CD8-positive, alpha-beta memory T cell (primary cell): ENCODE data around the gene CFAP20DC. TPM values are rescaled to one million over a fixed set of nuclear protein-coding genes. Genes with fewer than 3 reads are reported as not detected.
"Not testable (repeated sequence)": the region's sequence is repeated elsewhere in the genome, so short reads cannot be mapped to it uniquely, and the experiment has no call there.

ENCODE experiments used
- CTCF ChIA-PET: fragments of 350-600 bp; sonication (Branson Sonifier 250); formaldehyde crosslinking; loops from one replicate; lab custom pipeline; 2021; ENCODE audit warnings: antibody characterized with exemption; lab: Charles Lee
- POLR2A ChIA-PET: fragments of 350-600 bp; sonication (Branson Sonifier 250); formaldehyde crosslinking; loops from one replicate; lab custom pipeline; 2021; ENCODE audit warnings: antibody characterized with exemption; lab: Charles Lee
- DNase-seq, 5 donors: peaks; one replicate each; pipeline versions ENCODE4 v3.0.0 to v3.0.0-alpha.2; 2020 to 2022; ENCODE audit warnings: mixed read lengths in 1 of 5
- H3K27ac ChIP-seq: one replicate; pipeline ENCODE4 v1.7.0; 2013; ENCODE audit warnings: low read depth, mild to moderate bottlenecking, low read length, moderate library complexity
- H3K27me3 ChIP-seq: 2 replicates; pipeline ENCODE4 v1.7.0; 2013; ENCODE audit warnings: low read length, mild to moderate bottlenecking; ENCODE audit not compliant: insufficient read depth, poor library complexity, severe bottlenecking
- H3K36me3 ChIP-seq: 2 replicates; pipeline ENCODE4 v1.7.0; 2013; ENCODE audit warnings: mild to moderate bottlenecking, low read length, moderate library complexity; ENCODE audit not compliant: insufficient read depth
- H3K4me1 ChIP-seq: 2 replicates; pipeline ENCODE4 v1.7.0; 2013; ENCODE audit warnings: mild to moderate bottlenecking, low read length, moderate library complexity; ENCODE audit not compliant: insufficient read depth
- H3K4me3 ChIP-seq: 2 replicates; pipeline ENCODE4 v1.7.0; 2013; ENCODE audit warnings: mild to moderate bottlenecking, low read length
- H3K9me3 ChIP-seq: 2 replicates; pipeline ENCODE4 v1.7.0; 2013; ENCODE audit warnings: mild to moderate bottlenecking, low read length
- H3K27ac Mint-ChIP-seq, 8 donors: one replicate each; pipeline ENCODE4 v1.8.0; 2020 to 2021; ENCODE audit warnings: mixed read lengths in 8 of 8, mild to moderate bottlenecking in 6 of 8, inconsistent platforms in 3 of 8, moderate library complexity in 3 of 8
- H3K27me3 Mint-ChIP-seq, 2 donors: one replicate each; pipeline ENCODE4 v1.8.0; 2020 to 2021; ENCODE audit warnings: mixed read lengths in 2 of 2, mild to moderate bottlenecking in 1 of 2, moderate library complexity in 1 of 2
- H3K36me3 Mint-ChIP-seq, 3 donors: one replicate each; pipeline ENCODE4 v1.8.0; 2020 to 2021; ENCODE audit warnings: mixed read lengths in 3 of 3, inconsistent platforms in 1 of 3, mild to moderate bottlenecking in 1 of 3
- H3K4me1 Mint-ChIP-seq, 3 donors: one replicate each; pipeline ENCODE4 v1.8.0; 2020 to 2021; ENCODE audit warnings: mixed read lengths in 3 of 3, inconsistent platforms in 1 of 3, mild to moderate bottlenecking in 1 of 3
- H3K4me3 Mint-ChIP-seq, 7 donors: one replicate each; pipeline ENCODE4 v1.8.0; 2020 to 2021; ENCODE audit warnings: mixed read lengths in 7 of 7, mild to moderate bottlenecking in 6 of 7, moderate library complexity in 4 of 7, inconsistent platforms in 2 of 7
- H3K9me3 Mint-ChIP-seq, 5 donors: one replicate each; pipeline ENCODE4 v1.8.0; 2020 to 2022; ENCODE audit warnings: mixed read lengths in 5 of 5, mild to moderate bottlenecking in 3 of 5, moderate library complexity in 2 of 5, inconsistent platforms in 1 of 5
- polyA plus RNA-seq: library from polyadenylated mRNA; unstranded; fragments of 300-500 nt; fragmentation: Illumina TruSeq; gene quantifications from one replicate; pipeline ENCODE4 v1.2.3, GENCODE V29; 2021
- total RNA-seq, 2 experiments: library from RNA; stranded (reverse); gene quantifications; one replicate each; pipeline ENCODE4 v1.2.3, GENCODE V29; 2021

The CFAP20DC gene
- total and polyA plus RNA-seq, 3 experiments from 2014 or later: 1.00 to 1.8 TPM; not detected in 1

- Mint-ChIP-seq H3K36me3 (peaks cover 0 to 2% (median 0%) of the 10 kb centered on the region in 3 donors), H3K27me3 (peaks cover 0 to 7% of the 10 kb centered on the region in 2 donors), H3K27ac (no peak overlapping the region), H3K4me3 (no peak overlapping the region), H3K4me1 (no peaks in the 10 kb centered on the region), H3K9me3 (peaks cover 3 to 8% (median 5%) of the 10 kb centered on the region in 5 donors)
- Histone ChIP-seq H3K4me3 (no peak overlapping the region), H3K27me3 (no peaks in the 10 kb centered on the region), H3K27ac (no peak overlapping the region), H3K4me1 (no peaks in the 10 kb centered on the region), H3K36me3 (no peaks in the 10 kb centered on the region), H3K9me3 (no peaks in the 10 kb centered on the region)
- ChIA-PET POLR2A (no interaction called here), CTCF (no interaction called here)
- DNase-seq: no peak
These were observed 353.7 kb downstream of the CFAP20DC start for GRCh38 chr3:58696093-58696492.

GRCh38 chr3:58695284-58695683 lies 354.5 kb downstream of the CFAP20DC start:
- H3K36me3 Mint-ChIP-seq, DNase-seq, H3K9me3 Mint-ChIP-seq, POLR2A ChIA-PET, H3K27ac Mint-ChIP-seq, H3K27me3 ChIP-seq, H3K4me3 Mint-ChIP-seq, H3K27ac ChIP-seq, H3K4me1 Mint-ChIP-seq, H3K4me1 ChIP-seq, H3K27me3 Mint-ChIP-seq, CTCF ChIA-PET, H3K36me3 ChIP-seq, H3K4me3 ChIP-seq, H3K9me3 ChIP-seq: not testable (repeated sequence)

GRCh38 chr3:58693940-58694850 lies 355.6 kb downstream of the CFAP20DC start:
- H3K9me3 Mint-ChIP-seq: peaks cover 3 to 9% (median 5%) of the 10 kb centered on the region in 5 donors
- no peak overlapping the region for H3K4me3 Mint-ChIP-seq
- H3K36me3 Mint-ChIP-seq: peaks cover 0 to 2% (median 0%) of the 10 kb centered on the region in 3 donors
- Histone ChIP-seq H3K9me3 (no peaks in the 10 kb centered on the region), H3K4me1 (no peaks in the 10 kb centered on the region), H3K27me3 (no peaks in the 10 kb centered on the region), H3K27ac (no peak overlapping the region), H3K4me3 (no peak overlapping the region), H3K36me3 (no peaks in the 10 kb centered on the region)
- POLR2A ChIA-PET: no interaction called here
- CTCF ChIA-PET: no interaction called here
- DNase-seq: no peak
- H3K27ac Mint-ChIP-seq: no peak overlapping the region
- H3K4me1 Mint-ChIP-seq: no peaks in the 10 kb centered on the region
- peaks cover 3 to 6% of the 10 kb centered on the region in 2 donors for H3K27me3 Mint-ChIP-seq

GRCh38 chr3:58692484-58692883 lies 357.3 kb downstream of the CFAP20DC start:
- H3K27ac Mint-ChIP-seq: no peak overlapping the region
- H3K4me3 Mint-ChIP-seq: no peak overlapping the region
- Histone ChIP-seq H3K9me3 (no peaks in the 10 kb centered on the region), H3K36me3 (no peaks in the 10 kb centered on the region), H3K27me3 (no peaks in the 10 kb centered on the region), H3K4me3 (no peak overlapping the region), H3K4me1 (no peaks in the 10 kb centered on the region), H3K27ac (no peak overlapping the region)
- H3K9me3 Mint-ChIP-seq: peaks cover 3 to 6% (median 5%) of the 10 kb centered on the region in 5 donors
- peaks cover 3 to 6% of the 10 kb centered on the region in 2 donors for H3K27me3 Mint-ChIP-seq
- H3K4me1 Mint-ChIP-seq: no peaks in the 10 kb centered on the region
- CTCF ChIA-PET: no interaction called here
- DNase-seq: no peak
- peaks cover 0 to 2% (median 0%) of the 10 kb centered on the region in 3 donors for H3K36me3 Mint-ChIP-seq
- POLR2A ChIA-PET: no interaction called here
